HEK293T (cell line): ENCODE results near the gene FBXO45.

Experiments used
- CTBP1 ChIP-seq: fragments of 450-650 bp; IDR thresholded peaks from 2 replicates; pipeline ENCODE4 v1.6.1; 2016; ENCODE audit warnings: borderline replicate concordance
- ELF4 ChIP-seq: fragments of 450-650 bp; IDR thresholded peaks from 2 replicates; pipeline ENCODE4 v1.6.1; 2017; ENCODE audit warnings: antibody characterized with exemption
- FOXK2 ChIP-seq: fragments of 450-650 bp; IDR thresholded peaks from 2 replicates; pipeline ENCODE4 v1.6.1; 2016; ENCODE audit warnings: mild to moderate bottlenecking
- SP1 ChIP-seq: fragments of 450-650 bp; IDR thresholded peaks from 2 replicates; pipeline ENCODE4 v1.6.1; 2017

- no peak for TF ChIP-seq FOXK2
- TF ChIP-seq SP1: no peak
- TF ChIP-seq ELF4: no peak
- TF ChIP-seq CTBP1: no peak
Measured at GRCh38 chr3:196627918-196628231, 59.4 kb downstream of the FBXO45 start.
